ENCODE results near the gene ANKS3.

DNA sequence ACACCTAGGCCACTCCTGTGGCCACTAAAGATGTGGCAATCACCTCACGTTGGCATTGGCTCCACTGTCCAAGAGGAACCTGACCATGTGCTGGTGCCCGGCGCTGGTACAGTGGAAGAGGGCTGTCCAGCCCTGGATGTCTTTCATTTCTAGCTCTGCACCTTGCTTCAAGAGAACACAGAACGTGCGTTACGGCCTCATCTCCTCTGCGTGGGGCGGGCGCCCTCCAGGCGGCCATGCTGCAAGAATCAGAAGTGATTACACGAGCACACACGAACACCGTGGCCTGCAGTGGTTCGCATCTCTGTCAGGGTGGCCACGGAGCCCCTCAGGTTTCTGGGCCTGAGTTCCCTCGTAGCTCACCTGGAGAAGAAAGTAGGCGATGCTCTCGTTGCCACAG is 7.5 kb downstream of the ANKS3 start:
- TF ChIP-seq CTCF (IDR thresholded peaks at IDR 0.05) (no peak), POLR2A (IDR thresholded peaks at IDR 0.05) (no peak), POLR2AphosphoS5 (IDR thresholded peaks at IDR 0.05) (no peak), EP300 (IDR thresholded peaks at IDR 0.05) (no peak)
